ENCODE measurements around the gene MAT2B.

MAT2B gene
- total RNA-seq, result 54.4 to 110 (median 83.2) reads per million in 17 experiments

GRCh38 chr5:163505368-163506094 lies at the start of gene MAT2B:
MAT2B (plus strand) TSS chr5:163505619; CDS start chr5:163505687, 68 bp downstream.
- peak; percentile 97 to 99 (median 98) for DNase-seq

DNA sequence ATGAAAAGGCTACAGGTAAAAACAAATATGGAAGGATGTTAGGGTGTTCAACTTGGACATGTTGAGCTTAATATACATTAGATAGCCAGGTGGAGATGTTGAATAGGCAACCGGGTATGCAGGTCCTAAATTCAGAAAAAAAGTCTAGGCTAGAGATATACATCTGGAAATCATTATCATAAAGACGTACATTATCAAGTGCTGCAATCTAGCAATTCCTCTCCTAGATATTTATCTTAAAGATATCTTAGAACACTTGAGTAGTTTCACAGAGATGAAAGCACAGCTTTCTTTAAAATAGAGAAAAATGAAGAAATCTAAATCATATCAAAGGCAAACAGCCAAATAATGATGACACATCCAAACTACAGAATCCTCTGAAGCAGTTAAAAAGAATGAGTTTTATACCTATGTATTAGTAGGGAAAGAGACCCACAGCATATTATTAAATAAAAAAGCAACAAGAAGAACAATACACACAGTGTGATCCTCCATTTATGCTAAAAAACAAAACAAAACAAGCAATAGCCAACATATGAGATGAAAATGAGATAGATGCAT lies 49.3 kb upstream of the MAT2B start:
- DNase-seq, result no peak

- no peak for DNase-seq
Observed at GRCh38 chr5:163456840-163457239, 48.6 kb upstream of the MAT2B start.

- no peak for DNase-seq
Observed at GRCh38 chr5:163458778-163459385, 46.5 kb upstream of the MAT2B start.

DNA sequence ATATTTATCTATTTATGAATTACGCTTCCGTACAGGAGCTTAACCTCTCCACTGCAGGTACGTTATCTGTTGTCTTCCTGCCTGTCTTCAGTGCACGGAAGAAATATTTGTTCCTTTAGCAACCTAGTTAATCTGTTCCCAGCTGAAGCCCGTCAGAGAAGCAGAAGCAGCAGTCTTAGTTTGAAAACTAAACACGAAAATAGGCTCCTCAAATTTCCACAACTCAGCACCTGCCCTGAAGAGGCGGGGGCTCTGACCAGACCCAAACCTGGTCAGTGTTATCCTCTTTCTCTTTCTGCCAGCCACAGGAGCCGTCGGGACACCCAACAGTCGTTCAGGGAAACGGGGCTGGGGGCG lies 46.0 kb upstream of the MAT2B start:
- DNase-seq, result no peak

DNA sequence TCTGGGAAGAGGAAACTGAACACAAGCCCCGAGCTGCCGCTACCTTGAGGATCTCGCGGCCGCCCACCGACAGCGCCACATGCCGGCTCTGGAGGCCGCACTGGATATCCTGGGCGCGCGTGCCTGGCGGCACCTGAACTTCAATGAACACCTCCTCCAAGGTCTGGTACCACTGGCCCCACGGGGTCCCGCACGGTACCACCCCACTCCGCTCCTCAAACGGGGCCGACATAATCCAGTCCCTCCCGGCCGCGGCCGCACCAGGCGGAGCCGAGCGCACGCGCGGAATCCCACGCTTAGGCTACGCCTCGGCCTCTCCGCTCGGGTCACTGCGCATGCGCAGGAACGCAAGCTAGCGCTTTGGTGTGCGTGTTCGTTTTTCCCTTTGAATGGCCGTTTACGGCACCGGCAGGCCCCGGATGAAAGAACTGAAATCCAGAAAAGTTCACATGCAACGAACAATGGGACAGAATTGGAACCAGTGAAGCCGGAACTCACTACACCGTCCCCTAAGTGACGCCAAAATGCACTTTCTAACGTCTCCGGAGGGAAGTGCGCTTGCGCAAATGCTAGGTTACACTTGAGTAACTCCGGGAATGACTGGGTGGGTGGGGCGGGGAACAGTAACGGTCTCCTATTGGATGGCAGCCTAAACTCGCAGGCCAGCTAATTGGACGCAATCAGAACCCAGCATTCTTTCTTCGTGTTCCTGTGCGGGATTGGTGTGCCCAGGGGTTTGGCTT lies 45.4 kb upstream of the MAT2B start, which contains the start of gene NUDCD2:
Gene NUDCD2, minus strand, starts transcription at position 284 of the 743 bp plus-strand sequence. Its CDS starts 52 bp downstream, at position 232.
- peak; percentile 96 to 99 (median 98) for DNase-seq

DNA sequence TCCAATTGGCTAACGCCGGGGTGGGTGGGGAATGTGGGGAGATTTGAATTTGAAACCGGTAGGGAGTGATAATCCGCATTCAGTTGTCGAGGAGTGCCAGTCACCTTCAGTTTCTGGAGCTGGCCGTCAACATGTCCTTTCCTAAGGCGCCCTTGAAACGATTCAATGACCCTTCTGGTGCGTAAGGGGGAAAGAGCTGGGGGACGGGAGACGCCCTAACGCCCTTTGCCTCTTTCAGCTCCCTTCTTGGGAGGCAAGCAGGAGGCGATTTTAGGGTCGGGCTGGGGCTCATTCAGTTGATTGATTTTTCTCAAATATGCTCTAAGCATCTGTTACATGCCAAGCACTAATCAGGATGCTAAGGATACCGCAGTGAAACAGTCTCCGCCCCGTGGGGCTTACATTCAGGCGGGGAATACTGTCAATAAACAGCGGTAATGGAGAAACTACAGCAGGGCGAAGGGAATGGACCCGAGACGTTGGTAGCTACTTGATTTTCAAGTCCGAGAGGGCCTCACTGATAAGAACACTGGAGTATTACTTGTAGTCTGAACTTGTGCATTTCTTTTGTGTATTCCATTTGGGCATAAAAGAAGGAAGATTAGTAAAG lies 44.8 kb upstream of the MAT2B start, which contains the start of gene HMMR:
Gene HMMR, plus strand, starts transcription at position 71 of the 610 bp plus-strand sequence. Its CDS starts 61 bp downstream, at position 132.
- DNase-seq, result peak; percentile 13 to 20 (median 18)

DNA sequence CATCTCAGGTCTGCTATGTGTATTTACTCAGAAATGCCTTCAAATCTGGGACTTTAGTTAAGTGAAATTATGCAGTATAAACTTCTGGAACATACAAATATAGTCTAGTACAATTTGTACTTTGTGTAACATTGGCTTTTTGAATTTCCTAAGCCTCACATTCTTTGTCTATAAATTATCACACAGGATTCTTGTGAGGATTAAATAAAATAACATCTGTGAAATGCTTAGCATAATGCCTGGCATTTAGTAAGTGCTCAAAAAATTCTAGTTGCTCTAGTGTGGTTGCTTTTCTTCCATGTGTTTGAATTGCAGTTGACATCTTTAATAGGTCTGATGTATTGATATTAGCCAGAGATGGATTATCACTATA lies 42.4 kb upstream of the MAT2B start:
- no peak for DNase-seq

DNA sequence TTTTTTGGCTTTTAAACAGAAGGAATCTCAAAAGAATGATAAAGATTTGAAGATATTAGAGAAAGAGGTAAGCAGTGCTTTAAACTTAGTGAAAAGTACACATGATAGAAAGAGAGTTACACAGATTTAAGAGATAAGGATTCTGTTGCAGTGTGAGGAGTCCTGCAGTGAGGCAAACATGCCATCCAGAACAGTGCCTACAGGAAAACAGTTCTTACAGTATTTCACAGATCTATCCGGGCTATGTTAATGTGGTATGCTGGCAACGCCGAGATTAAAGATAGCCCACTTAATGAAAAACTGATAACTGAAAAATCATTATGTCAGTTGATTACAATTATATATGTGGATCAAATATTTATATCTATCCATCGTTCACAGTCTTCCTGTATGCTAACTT lies 37.7 kb upstream of the MAT2B start:
- no peak for DNase-seq

GRCh38 chr5:163473635-163474243 lies 31.7 kb upstream of the MAT2B start:
- peak in 1 of 4 experiments; percentile 32 for DNase-seq

DNA sequence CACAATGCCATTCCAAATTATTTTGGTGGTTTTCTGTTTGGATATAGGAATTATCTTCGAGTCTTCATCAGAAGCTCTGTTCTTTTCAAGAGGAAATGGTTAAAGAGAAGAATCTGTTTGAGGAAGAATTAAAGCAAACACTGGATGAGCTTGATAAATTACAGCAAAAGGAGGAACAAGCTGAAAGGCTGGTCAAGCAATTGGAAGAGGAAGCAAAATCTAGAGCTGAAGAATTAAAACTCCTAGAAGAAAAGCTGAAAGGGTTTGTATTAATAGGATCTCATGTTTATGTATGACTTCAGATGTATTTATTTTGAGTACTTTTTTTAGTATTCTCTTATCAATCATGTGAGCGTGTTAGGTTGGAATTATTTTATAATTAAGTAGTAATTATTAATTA lies 30.0 kb upstream of the MAT2B start:
- DNase-seq, result peak in 3 of 4 experiments; percentile 19 to 69 (median 50)

DNA sequence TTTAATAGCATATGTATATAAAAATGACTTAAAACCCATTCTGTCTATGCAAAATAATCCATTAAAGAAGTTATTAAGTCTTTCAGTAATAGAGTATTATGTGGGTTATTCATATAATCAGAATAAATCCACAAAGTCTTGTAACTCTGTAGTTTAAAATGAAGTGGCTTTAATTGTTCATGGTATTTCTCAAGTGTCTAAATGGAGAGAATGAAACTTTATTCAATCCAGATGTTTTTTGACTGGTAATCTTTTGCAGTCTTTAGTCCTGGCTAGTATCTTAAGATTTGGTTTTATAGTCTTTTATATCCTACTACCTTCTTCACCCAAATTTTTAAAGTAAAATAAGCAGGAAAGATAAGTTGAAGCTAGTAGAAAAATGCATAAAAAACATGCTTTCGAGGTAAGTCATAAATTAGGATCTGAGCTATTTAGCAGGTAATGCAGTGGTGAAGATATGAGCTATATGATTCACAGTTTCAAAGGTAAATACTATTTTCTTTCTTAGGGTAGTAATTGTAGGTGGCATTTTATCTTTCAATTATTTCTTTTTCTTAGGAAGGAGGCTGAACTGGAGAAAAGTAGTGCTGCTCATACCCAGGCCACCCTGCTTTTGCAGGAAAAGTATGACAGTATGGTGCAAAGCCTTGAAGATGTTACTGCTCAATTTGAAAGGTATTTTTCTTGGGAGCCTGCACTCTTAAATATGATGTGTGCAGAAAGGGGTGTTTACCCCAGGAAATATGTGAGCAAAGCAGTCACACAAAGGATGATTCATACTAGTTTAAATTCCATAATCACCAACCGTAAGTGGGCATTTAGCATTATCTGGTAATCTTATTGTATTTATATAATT lies 27.1 kb upstream of the MAT2B start:
- DNase-seq, result no peak

GRCh38 chr5:163478982-163479271 lies 26.5 kb upstream of the MAT2B start:
- DNase-seq, result no peak

DNA sequence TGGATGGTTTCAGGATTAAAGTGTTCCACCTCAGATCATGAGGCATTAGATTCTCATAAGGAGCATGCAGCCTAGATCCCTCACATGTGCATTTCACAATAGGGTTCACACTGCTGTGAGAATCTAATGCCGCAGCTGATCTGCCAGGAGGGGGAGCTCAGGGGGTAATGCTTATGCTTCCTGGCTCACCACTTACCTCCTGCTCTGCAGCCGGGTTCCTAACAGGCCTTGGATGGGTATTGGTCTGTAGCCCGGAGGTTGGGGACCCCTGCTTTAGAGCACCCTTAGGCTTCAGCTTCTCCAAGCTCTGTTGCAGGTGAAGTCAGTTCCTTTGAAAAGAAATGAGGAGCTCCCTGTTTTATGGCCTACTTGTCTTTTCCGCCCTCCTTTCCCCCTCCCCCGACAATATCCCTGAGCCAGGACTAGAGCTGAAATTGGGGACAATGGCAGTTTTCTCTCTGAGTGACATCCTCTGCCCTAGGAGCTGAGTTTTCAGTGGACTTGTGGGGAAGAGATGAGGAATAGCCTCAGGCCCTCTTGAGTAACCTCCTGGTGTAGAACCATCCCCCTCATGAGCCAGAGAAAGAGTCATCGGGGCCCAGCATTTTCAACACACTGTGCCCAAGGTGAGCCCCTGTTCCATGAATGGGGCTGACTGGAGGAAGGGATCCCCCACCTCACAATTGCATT lies 16.2 kb upstream of the MAT2B start:
- DNase-seq, result peak; percentile 14 to 45 (median 31)

DNA sequence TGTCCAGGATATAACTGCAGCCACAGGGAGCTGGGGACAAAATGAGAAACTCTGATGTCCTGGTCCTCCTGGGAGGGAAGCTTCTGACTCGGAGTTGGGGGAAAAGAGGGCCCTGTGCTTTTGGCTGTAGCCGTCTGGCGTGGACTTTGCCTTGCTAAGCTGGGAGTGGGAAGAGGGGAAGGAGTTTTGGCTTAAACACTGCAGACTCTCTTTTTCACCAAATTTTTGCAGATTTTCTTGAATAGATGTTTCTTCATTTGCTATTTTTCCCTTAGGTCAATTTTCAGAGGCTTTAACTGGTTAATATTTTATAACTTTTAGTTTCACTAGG lies 15.7 kb upstream of the MAT2B start:
- no peak for DNase-seq

GRCh38 chr5:163496286-163496685 lies 9.1 kb upstream of the MAT2B start:
- no peak for DNase-seq

DNA sequence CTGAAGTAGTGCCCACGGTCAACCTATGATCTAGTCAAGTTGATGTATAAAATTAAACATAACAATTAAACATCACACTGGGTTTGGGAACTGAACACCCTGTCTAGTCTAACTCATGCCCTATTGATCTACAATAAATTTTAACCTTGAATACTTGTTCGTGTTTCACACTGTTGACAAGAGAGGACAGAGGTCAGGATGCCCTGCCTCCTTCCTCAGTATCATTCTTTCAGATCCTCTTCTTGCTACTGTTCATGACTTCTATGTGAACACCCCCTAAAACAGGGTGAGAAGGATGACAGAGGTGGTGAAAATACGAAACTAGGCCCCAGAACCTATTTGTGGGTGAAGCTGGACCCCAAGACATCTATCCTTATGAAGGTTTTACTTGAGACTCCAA lies 8.1 kb upstream of the MAT2B start:
- DNase-seq, result no peak

DNA sequence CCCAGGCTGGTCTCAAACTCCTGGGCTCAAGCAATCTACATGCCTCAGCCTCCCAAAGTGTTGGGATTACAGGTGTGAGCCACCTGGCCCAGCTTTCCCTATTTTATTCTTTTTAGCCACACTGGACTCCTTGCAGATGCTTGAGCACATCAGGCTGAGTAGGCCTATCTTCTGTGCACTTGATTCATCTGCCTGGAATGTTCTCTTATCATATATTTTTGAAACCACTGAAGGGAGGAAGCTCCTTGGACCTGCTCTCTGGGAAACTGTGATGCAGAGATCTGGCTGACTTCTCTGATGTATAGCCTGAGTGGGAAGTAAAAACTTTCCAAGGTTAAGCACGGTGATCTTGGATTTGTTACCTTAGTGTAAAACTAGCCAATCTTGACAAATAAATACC lies 6.5 kb upstream of the MAT2B start:
- no peak for DNase-seq

DNA sequence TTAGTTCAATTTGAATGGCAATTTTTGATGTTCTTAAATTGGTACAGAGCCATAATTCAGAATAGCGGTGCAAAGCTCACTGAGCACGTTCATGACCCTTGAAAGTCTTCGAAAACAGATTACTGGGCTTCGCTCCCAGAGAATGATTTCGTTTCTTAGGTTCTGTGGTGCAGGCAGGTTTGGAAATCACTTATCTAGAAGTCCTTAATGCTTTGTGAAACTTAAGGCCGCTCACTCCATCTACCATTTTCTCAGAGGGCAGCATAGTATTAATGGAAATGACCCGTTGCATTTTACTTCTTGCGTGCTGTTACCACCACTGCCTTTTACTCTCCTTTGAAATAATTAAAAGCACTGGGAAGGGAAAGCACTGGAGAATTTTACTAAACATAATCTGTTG lies 2.9 kb upstream of the MAT2B start:
- no peak for DNase-seq

GRCh38 chr5:163503106-163504078 lies 2.0 kb upstream of the MAT2B start:
- peak; percentile 82 to 91 (median 86) for DNase-seq
